Liver (tissue), 9 donors: ENCODE results near the gene JAZF1. TPM values are rescaled to one million over a fixed set of nuclear protein-coding genes. Genes with fewer than 3 reads are reported as not detected.

Source experiments
- DNase-seq: peaks from one replicate; pipeline ENCODE4 v3.0.0-alpha.2; 2017; ENCODE audit warnings: low spot score
- H3K27ac ChIP-seq, 2 donors: one replicate each; pipeline ENCODE4 v1.7.0; 2013; ENCODE audit warnings: inconsistent platforms in 2 of 2, low read length in 2 of 2, control low read depth in 1 of 2, low read depth in 1 of 2, mild to moderate bottlenecking in 1 of 2
- H3K27me3 ChIP-seq, 4 donors: one replicate each; pipeline versions ENCODE4 v1.6.1 to v1.7.0; 2013; ENCODE audit warnings: low read length in 3 of 4, inconsistent platforms in 1 of 4, mild to moderate bottlenecking in 1 of 4, moderate library complexity in 1 of 4; ENCODE audit not compliant: control insufficient read depth in 4 of 4, insufficient read depth in 4 of 4
- H3K36me3 ChIP-seq, 4 donors: one replicate each; pipeline versions ENCODE4 v1.6.1 to v1.7.0; 2013; ENCODE audit warnings: low read length in 3 of 4, mild to moderate bottlenecking in 3 of 4, low read depth in 1 of 4, moderate library complexity in 1 of 4; ENCODE audit not compliant: control insufficient read depth in 4 of 4, insufficient read depth in 3 of 4
- H3K4me1 ChIP-seq, 4 donors: one replicate each; pipeline versions ENCODE4 v1.6.1 to v1.7.0; 2013; ENCODE audit warnings: low read length in 3 of 4, mild to moderate bottlenecking in 3 of 4, moderate library complexity in 1 of 4; ENCODE audit not compliant: control insufficient read depth in 4 of 4, insufficient read depth in 4 of 4
- H3K4me3 ChIP-seq, 3 donors: one replicate each; pipeline versions ENCODE4 v1.6.1 to v1.7.0; 2013; ENCODE audit warnings: low read length in 3 of 3, control low read depth in 1 of 3, low read depth in 1 of 3, mild to moderate bottlenecking in 1 of 3
- H3K9ac ChIP-seq, 2 donors: one replicate each; pipeline ENCODE4 v1.7.0; 2013; ENCODE audit warnings: low read length in 2 of 2, mild to moderate bottlenecking in 2 of 2, moderate library complexity in 2 of 2, control low read depth in 1 of 2, low read depth in 1 of 2
- H3K9me3 ChIP-seq, 4 donors: one replicate each; pipeline versions ENCODE4 v1.6.1 to v1.7.0; 2013; ENCODE audit warnings: low read length in 3 of 4; ENCODE audit not compliant: control insufficient read depth in 4 of 4
- FOXA1 ChIP-seq: IDR thresholded peaks from 2 replicates; pipeline ENCODE4 v1.6.1; 2016; ENCODE audit warnings: antibody characterized with exemption
- FOXA2 ChIP-seq: IDR thresholded peaks from 2 replicates; pipeline ENCODE4 v1.6.1; 2016; ENCODE audit warnings: antibody characterized with exemption
- GABPA ChIP-seq, 2 donors: IDR thresholded peaks in 1 of 2; conservative IDR thresholded peaks in 1 of 2; 2 replicates each; pipeline ENCODE4 v1.6.1; 2016; ENCODE audit warnings: antibody characterized with exemption in 2 of 2, mild to moderate bottlenecking in 1 of 2, moderate library complexity in 1 of 2
- HNF4A ChIP-seq, 2 donors: conservative IDR thresholded peaks; 2 replicates each; pipeline ENCODE4 v1.6.1; 2016; ENCODE audit warnings: antibody characterized with exemption in 2 of 2, mild to moderate bottlenecking in 2 of 2
- JUND ChIP-seq, 2 donors: IDR thresholded peaks; 2 replicates each; pipeline ENCODE4 v1.6.1; 2016; ENCODE audit warnings: antibody characterized with exemption in 2 of 2
- RAD21 ChIP-seq, 2 donors: IDR thresholded peaks; 2 replicates each; pipeline ENCODE4 v1.6.1; 2016; ENCODE audit warnings: antibody characterized with exemption in 2 of 2, mild to moderate bottlenecking in 2 of 2
- RXRA ChIP-seq, 2 donors: IDR thresholded peaks; 2 replicates each; pipeline ENCODE4 v1.6.1; 2017 to 2018; ENCODE audit warnings: antibody characterized with exemption in 2 of 2, mild to moderate bottlenecking in 1 of 2
- YY1 ChIP-seq: IDR thresholded peaks from 2 replicates; pipeline ENCODE4 v1.6.1; 2016; ENCODE audit warnings: antibody characterized with exemption, mild to moderate bottlenecking
- WGBS: extraction: QIAGEN DNeasy Blood & Tissue Kit; methylation state at CpG from one replicate; pipeline ENCODE4 v1.1.7; 2013; 5-methylcytosine and 5-hydroxymethylcytosine counted together
- polyA plus RNA-seq, 2 donors: library from polyadenylated mRNA; stranded (reverse) in 1 of 2; unstranded in 1 of 2; fragments of 200-250 nt in 1 of 2; fragments of >200 nt in 1 of 2; fragmentation: Nextera tagmentation in 1 of 2; extraction: Ambion mirVana in 1 of 2; gene quantifications; one replicate each; pipeline versions ENCODE4 v1.2.1 to v1.2.3, GENCODE V29; 2013 to 2015
- total RNA-seq, 2 donors: library from RNA; depleted of rRNA; stranded (reverse); fragments of >200 nt; gene quantifications; one replicate each; pipeline ENCODE4 v1.2.3, GENCODE V29; 2014
- TF ChIP-seq, protein P1 (sequence below): IDR thresholded peaks from 2 replicates; pipeline ENCODE4 v1.6.1; 2016; ENCODE audit warnings: antibody characterized with exemption
- TF ChIP-seq, protein P2 (sequence below): fragments of 150-350 bp; IDR thresholded peaks from 2 replicates; pipeline ENCODE4 v1.5.1; 2017; ENCODE audit warnings: improper control_type of control experiment, low read depth, low read length; ENCODE audit not compliant: missing input control
- TF ChIP-seq, protein P3 (sequence below): IDR thresholded peaks from 2 replicates; pipeline ENCODE4 v1.6.1; 2016; ENCODE audit warnings: antibody characterized with exemption
- TF ChIP-seq, protein P4 (sequence below): IDR thresholded peaks from 2 replicates; pipeline ENCODE4 v1.6.1; 2016; ENCODE audit warnings: antibody characterized with exemption, mild to moderate bottlenecking
- donor health status: healthy.
- donor health status: healthy.
- donor health status: healthy.
- donor health status: healthy.
- donor health status: healthy.

The JAZF1 gene
- total and polyA plus RNA-seq, 4 donors = 2.7 to 17.8 (median 4.0) TPM

DNA sequence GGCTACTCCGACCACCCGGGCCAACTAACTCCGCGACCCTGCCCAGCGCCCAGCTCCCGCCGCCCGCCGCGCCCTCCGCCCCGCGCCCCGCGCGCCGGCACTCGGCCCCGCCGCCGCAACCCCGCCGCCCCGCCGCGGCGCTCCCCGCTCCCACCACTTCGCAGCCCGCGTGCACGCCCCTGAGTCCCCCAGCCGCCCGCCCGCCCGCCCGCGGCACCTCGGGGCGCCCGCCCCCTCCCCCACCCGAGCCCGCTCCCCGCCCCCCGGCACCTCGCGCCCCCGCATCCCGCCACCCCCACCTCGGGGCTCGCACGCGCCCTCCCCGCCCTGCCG is 598 bp downstream of the JAZF1 start:
- Histone ChIP-seq H3K4me3 (peak overlapping the region in 2 of 3 donors; percentile 34 to 100), H3K4me1 (peaks cover 0 to 22% (median 15%) of the 10 kb centered on the region in 4 donors), H3K9ac (no peak overlapping the region), H3K27ac (peak overlapping the region in 1 of 2 donors; percentile 56), H3K36me3 (no peaks in the 10 kb centered on the region), H3K27me3 (no peaks in the 10 kb centered on the region), H3K9me3 (no peaks in the 10 kb centered on the region)
- WGBS = 2% methylated on average over 54 of the region's 55 CpGs
- TF ChIP-seq YY1 (no peak), HNF4A (conservative IDR thresholded peaks at IDR 0.05) (no peak), RXRA (IDR thresholded peaks at IDR 0.05) (no peak), RAD21 (IDR thresholded peaks at IDR 0.05) (no peak), FOXA1 (no peak), GABPA (IDR thresholded peaks at IDR 0.05 in 1 of 2, conservative IDR thresholded peaks at IDR 0.05 in 1 of 2) (no peak), FOXA2 (no peak), JUND (IDR thresholded peaks at IDR 0.05) (no peak)
- TF ChIP-seq, protein P1, sequence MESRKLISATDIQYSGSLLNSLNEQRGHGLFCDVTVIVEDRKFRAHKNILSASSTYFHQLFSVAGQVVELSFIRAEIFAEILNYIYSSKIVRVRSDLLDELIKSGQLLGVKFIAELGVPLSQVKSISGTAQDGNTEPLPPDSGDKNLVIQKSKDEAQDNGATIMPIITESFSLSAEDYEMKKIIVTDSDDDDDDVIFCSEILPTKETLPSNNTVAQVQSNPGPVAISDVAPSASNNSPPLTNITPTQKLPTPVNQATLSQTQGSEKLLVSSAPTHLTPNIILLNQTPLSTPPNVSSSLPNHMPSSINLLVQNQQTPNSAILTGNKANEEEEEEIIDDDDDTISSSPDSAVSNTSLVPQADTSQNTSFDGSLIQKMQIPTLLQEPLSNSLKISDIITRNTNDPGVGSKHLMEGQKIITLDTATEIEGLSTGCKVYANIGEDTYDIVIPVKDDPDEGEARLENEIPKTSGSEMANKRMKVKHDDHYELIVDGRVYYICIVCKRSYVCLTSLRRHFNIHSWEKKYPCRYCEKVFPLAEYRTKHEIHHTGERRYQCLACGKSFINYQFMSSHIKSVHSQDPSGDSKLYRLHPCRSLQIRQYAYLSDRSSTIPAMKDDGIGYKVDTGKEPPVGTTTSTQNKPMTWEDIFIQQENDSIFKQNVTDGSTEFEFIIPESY = no peak
- TF ChIP-seq, protein P2, sequence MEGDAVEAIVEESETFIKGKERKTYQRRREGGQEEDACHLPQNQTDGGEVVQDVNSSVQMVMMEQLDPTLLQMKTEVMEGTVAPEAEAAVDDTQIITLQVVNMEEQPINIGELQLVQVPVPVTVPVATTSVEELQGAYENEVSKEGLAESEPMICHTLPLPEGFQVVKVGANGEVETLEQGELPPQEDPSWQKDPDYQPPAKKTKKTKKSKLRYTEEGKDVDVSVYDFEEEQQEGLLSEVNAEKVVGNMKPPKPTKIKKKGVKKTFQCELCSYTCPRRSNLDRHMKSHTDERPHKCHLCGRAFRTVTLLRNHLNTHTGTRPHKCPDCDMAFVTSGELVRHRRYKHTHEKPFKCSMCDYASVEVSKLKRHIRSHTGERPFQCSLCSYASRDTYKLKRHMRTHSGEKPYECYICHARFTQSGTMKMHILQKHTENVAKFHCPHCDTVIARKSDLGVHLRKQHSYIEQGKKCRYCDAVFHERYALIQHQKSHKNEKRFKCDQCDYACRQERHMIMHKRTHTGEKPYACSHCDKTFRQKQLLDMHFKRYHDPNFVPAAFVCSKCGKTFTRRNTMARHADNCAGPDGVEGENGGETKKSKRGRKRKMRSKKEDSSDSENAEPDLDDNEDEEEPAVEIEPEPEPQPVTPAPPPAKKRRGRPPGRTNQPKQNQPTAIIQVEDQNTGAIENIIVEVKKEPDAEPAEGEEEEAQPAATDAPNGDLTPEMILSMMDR = no peak
- TF ChIP-seq, protein P3, sequence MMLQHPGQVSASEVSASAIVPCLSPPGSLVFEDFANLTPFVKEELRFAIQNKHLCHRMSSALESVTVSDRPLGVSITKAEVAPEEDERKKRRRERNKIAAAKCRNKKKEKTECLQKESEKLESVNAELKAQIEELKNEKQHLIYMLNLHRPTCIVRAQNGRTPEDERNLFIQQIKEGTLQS = no peak
- TF ChIP-seq, protein P4, sequence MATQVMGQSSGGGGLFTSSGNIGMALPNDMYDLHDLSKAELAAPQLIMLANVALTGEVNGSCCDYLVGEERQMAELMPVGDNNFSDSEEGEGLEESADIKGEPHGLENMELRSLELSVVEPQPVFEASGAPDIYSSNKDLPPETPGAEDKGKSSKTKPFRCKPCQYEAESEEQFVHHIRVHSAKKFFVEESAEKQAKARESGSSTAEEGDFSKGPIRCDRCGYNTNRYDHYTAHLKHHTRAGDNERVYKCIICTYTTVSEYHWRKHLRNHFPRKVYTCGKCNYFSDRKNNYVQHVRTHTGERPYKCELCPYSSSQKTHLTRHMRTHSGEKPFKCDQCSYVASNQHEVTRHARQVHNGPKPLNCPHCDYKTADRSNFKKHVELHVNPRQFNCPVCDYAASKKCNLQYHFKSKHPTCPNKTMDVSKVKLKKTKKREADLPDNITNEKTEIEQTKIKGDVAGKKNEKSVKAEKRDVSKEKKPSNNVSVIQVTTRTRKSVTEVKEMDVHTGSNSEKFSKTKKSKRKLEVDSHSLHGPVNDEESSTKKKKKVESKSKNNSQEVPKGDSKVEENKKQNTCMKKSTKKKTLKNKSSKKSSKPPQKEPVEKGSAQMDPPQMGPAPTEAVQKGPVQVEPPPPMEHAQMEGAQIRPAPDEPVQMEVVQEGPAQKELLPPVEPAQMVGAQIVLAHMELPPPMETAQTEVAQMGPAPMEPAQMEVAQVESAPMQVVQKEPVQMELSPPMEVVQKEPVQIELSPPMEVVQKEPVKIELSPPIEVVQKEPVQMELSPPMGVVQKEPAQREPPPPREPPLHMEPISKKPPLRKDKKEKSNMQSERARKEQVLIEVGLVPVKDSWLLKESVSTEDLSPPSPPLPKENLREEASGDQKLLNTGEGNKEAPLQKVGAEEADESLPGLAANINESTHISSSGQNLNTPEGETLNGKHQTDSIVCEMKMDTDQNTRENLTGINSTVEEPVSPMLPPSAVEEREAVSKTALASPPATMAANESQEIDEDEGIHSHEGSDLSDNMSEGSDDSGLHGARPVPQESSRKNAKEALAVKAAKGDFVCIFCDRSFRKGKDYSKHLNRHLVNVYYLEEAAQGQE = no peak
- no peak for DNase-seq

DNA sequence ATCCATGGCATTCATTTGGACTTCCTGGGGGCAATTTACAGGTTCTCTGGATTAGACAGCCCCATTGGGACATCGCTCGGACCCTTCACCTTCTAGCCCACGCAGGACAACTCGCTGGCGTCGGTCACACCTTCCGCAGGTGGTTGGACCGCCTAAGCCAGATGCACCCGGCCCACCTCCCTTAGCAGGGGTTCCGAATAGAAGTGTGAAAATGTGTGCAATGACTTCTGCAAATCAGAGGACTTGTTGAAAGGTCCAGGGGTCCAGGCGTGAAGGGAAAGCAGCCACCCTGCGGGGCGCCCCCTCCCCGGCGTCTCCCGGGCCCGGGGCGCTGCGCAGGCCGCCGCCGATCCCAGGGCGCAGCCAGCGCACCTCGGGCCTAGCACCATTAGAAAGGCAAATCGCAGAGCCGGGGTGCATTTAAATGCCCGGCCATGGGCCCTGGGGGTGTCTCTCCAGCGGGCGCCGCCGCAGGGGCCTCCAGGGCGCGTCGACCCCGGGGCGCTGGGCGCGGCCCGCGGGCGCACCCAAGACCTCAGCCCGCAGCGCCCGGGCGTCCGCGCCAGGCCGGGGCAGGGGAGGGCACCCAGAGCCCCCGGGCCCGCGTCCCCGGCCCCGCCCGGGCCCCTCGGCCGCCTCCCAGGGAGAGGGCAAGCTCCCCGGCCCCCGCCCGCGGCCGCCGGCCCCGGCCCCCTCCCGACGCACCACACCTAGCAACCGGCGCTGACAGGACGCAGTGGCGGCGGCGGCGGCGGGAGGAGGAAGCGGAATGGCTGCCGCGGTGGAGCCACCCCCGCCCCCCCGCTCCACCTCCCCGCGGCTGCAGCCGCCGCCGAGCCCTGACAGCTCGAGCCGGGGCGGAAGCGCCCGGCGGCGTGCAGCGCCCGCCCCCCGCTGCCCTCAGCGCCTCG is 1.2 kb downstream of the JAZF1 start:
- peak; percentile 29 for TF ChIP-seq YY1
- TF ChIP-seq, protein P1 = no peak
- Histone ChIP-seq H3K4me1 (peaks cover 0 to 22% (median 15%) of the 10 kb centered on the region in 4 donors), H3K9ac (no peak overlapping the region), H3K4me3 (peak overlapping the region; percentile 30 to 100 (median 75)), H3K27me3 (no peaks in the 10 kb centered on the region), H3K9me3 (no peaks in the 10 kb centered on the region), H3K36me3 (no peaks in the 10 kb centered on the region), H3K27ac (peak overlapping the region in 1 of 2 donors; percentile 3)
- WGBS = 2% methylated on average over 96 of the region's 96 CpGs
- peak; percentile 81 for DNase-seq
